ENCODE results near the gene ARCN1. TPM values are rescaled to one million over a fixed set of nuclear protein-coding genes. Genes with fewer than 3 reads are reported as not detected.

Gene ARCN1
- total RNA-seq, 4 donors from 2014 or later, result 89.7 to 135 (median 117) TPM

DNA sequence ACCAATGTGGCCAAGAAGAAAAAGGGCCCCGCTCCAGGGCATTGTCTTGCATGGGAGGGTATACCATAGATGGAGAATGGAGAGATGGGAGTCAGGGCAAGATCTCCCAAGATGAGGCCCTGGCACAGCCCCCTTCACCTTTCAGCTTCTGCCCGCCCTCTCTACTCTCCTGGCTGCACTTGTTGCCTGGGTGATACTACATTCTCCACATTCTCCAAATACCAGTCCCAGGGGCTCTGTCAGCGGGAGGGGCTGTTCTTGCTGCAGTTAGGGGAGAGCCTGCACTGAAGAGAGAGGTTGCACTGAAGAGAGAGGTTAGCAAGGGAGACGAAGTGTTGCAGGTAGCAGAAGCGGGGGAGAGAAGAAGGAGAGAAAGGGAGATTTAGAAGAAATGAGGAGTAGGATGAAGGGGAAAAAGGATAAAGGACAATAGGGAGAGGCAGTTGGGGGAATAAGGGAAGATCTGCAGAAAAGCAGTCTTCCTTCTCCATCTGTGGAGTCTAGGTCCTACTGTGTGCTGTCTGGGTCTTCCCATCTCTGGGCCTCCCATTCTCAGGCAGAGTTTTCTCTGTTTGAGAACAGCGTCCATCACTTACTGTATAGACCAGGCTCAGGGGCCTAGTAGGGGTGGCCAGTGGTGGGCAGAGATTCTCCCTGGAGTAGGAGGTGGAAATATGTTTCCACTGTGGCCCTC lies 43.2 kb downstream of the ARCN1 start:
- no peak for ATAC-seq (ENCODE audit: low FRiP score)
- DNase-seq (ENCODE audit: low spot score), result no peak

DNA sequence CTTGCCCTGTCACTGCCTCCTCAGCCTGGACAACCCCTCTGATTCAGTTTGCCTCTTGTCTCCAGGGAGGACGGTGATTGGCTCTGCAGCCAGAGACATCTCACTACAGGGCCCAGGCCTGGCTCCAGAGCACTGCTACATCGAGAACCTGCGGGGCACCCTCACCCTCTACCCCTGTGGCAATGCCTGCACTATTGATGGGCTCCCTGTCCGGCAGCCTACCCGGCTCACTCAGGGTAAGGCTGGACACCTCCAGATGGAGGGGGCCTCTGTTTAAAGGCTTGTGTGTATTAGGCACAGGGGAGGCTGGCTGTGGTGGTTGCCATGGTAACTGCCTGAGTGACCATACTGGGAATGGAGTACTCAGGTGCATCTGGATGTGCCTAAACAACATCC lies 43.8 kb downstream of the ARCN1 start:
- ATAC-seq (ENCODE audit: low FRiP score), result no peak
- DNase-seq (ENCODE audit: low spot score), result no peak
- TF ChIP-seq, protein P1, sequence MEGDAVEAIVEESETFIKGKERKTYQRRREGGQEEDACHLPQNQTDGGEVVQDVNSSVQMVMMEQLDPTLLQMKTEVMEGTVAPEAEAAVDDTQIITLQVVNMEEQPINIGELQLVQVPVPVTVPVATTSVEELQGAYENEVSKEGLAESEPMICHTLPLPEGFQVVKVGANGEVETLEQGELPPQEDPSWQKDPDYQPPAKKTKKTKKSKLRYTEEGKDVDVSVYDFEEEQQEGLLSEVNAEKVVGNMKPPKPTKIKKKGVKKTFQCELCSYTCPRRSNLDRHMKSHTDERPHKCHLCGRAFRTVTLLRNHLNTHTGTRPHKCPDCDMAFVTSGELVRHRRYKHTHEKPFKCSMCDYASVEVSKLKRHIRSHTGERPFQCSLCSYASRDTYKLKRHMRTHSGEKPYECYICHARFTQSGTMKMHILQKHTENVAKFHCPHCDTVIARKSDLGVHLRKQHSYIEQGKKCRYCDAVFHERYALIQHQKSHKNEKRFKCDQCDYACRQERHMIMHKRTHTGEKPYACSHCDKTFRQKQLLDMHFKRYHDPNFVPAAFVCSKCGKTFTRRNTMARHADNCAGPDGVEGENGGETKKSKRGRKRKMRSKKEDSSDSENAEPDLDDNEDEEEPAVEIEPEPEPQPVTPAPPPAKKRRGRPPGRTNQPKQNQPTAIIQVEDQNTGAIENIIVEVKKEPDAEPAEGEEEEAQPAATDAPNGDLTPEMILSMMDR (IDR thresholded peaks at IDR 0.05), result no peak

More for the DNA sequence above, 43.2 kb downstream of the ARCN1 start:
- TF ChIP-seq, protein P1 (IDR thresholded peaks at IDR 0.05), result no peak

DNA sequence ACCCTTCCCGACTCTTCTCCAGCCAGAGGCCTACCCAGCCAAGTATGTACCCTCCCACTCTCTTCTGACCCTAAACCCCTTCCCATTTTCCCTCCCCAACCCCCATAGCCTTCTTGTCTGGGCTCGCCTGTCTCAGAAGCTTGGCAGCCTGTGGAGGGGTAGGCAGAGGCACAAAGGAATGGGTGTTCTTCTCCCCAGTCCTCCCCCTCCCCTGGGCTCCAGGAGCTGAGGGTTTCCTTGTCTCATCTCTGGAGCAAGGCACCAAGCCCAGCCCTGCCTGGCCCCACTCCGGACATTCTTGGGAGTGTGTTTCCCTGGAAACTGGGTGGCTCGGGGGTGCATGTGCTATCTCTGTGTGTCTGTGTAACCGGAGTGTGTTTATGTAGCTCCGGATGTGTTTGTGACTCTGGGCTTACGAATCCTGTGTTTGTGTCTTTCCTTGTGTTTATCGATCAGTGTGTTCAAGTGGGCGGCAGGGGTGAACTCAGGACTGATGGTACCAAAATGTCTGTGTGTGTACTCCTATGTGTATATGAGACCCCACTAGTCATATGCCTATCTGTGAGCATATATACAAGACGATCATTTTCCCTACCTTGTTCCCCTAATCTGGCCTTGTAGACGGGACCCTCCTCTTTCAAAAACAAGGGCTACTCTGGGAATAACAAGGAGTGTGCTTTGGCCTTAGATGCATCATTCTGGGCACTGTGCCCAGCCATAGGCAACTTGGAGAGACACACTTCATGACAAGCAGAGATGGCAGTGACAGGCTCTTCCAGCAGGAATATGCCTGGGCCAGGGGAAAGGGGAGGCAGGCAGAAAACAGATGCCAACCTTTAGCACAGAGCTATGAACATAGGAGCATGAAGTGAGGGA lies 46.1 kb downstream of the ARCN1 start:
- TF ChIP-seq, protein P1 (IDR thresholded peaks at IDR 0.05), result no peak
- no peak for DNase-seq (ENCODE audit: low spot score)
- no peak for ATAC-seq (ENCODE audit: low FRiP score)

DNA sequence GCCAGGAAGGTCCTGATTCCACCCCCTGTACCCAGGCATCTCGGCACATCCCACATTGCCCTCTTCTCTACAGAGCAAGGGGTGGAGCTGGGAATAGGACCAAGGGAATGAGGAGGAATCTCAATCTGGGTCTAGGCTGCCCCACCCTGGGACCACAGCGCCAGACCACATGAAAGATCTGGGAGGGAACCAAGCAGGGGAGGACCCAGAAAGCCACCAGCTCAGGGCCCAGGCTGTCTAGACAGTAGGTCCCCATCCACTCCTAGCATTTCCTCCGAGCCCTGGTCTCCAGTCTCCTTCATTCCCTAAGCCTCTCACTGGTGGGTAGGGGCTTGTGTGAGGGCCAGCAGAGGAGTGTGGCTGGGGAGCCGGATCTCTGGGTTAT lies 46.8 kb downstream of the ARCN1 start:
- ATAC-seq (ENCODE audit: low FRiP score), result peak; percentile 5
- TF ChIP-seq, protein P1 (IDR thresholded peaks at IDR 0.05), result no peak

DNA sequence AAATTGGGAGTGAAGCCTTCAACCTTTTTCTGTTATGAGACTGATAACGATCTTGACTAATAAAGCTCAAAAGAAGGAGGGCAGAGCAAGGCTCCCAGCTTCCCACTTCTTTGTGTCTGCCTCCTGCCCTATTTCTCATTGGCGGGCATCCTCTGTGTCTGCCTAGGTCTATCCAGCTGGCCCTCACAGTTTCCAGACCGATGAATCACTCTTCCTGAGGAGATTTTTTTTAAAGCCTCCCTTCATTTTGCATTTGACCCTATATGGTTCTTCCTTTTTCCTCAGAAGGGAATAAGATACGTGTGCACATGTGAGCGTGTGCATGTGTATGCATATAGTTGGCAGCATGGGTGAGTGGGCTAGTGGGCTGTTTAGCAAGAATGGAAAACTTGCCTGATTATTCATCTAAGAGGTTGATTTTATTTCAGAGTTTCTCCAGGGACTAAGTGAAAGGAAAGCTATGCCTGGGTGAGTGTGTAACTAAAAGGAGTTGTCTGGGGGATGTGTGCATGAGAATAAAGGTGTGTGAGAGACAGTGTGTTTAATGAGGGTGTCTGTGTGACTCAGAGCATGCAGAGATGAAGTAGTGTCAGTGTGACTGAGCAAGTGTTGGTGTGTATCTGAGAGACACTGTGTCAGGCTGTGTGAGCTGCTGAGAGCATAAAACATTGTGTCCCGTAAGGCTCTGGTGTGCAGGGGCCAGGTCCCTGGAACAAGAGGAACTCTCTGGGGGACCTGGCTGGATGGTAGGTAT lies 47.4 kb downstream of the ARCN1 start:
- ATAC-seq (ENCODE audit: low FRiP score) (peak; percentile 63), DNase-seq (ENCODE audit: low spot score) (no peak)
- TF ChIP-seq, protein P1 (IDR thresholded peaks at IDR 0.05), result no peak

More for the DNA sequence above, 46.8 kb downstream of the ARCN1 start:
- no peak for DNase-seq (ENCODE audit: low spot score)

DNA sequence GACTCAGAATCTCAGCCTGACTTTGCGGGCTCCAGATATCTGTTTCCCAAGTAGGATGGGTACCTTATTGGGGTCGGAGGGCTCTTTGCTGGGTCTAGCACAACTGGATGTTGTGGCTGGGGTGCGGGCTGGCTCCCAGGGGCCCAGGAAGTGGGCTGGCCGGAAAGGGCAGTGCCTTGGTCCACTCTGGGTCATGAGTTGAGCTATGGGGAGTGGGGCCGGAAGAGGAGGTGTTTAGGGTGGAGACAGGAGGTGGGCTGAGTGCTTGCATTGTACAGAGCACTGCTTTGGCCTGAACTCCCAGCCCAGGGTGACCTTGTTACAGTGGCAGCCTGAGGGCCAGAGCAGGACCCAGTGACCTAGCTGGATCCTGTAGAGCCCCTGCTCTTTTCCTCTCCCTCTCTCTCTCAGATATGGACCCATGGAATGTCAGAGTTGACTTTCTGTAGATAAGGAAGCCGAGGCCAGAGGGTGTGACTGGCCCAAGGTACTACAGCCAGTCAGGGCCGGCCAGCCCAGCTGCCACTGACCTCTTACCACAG lies 48.4 kb downstream of the ARCN1 start:
- ATAC-seq (ENCODE audit: low FRiP score) (no peak), DNase-seq (ENCODE audit: low spot score) (peak; percentile 19)
- TF ChIP-seq, protein P1 (IDR thresholded peaks at IDR 0.05), result no peak

Measured in omental fat pad (tissue), 4 donors.